HG03095 (cell line): ENCODE data around the gene METTL15.
A peak's percentile ranks its signal among the peaks of the same experiment; 100 is the strongest.
"Not testable (repeated sequence)": the region's sequence is repeated elsewhere in the genome, so short reads cannot be mapped to it uniquely, and the experiment has no call there.

ENCODE experiments used
- ATAC-seq: cut with Tn5 transposase; IDR thresholded peaks from one replicate; pipeline ENCODE4 v1.9.1; 2021; ENCODE audit warnings: moderate library complexity; ENCODE audit not compliant: unreplicated experiment

METTL15 gene

GRCh38 chr11:28176351-28176750, 68.2 kb downstream of the METTL15 start:
- no peak for ATAC-seq

- no peak for ATAC-seq
Observed at GRCh38 chr11:28195449-28195848, 87.3 kb downstream of the METTL15 start.

GRCh38 chr11:28209906-28210305, 101.7 kb downstream of the METTL15 start:
- ATAC-seq = no peak

- ATAC-seq = not testable (repeated sequence)
Observed at GRCh38 chr11:28222063-28222462, 113.9 kb downstream of the METTL15 start.

GRCh38 chr11:28223577-28223976, 115.4 kb downstream of the METTL15 start:
- peak; percentile 96 for ATAC-seq

GRCh38 chr11:28223994-28224393, 115.8 kb downstream of the METTL15 start:
- ATAC-seq = no peak

- ATAC-seq = no peak
Observed at GRCh38 chr11:28227460-28227859, 119.3 kb downstream of the METTL15 start.

- ATAC-seq = no peak
Observed at GRCh38 chr11:28228196-28228895, 120.2 kb downstream of the METTL15 start.

GRCh38 chr11:28231475-28231874, 123.3 kb downstream of the METTL15 start:
- ATAC-seq = no peak

GRCh38 chr11:28232649-28233048, 124.5 kb downstream of the METTL15 start:
- ATAC-seq = no peak

- ATAC-seq = no peak
Observed at GRCh38 chr11:28241760-28242159, 133.6 kb downstream of the METTL15 start.

GRCh38 chr11:28242596-28242995, 134.4 kb downstream of the METTL15 start:
- no peak for ATAC-seq

GRCh38 chr11:28243061-28243460, 134.9 kb downstream of the METTL15 start:
- no peak for ATAC-seq

- no peak for ATAC-seq
Observed at GRCh38 chr11:28243581-28243980, 135.4 kb downstream of the METTL15 start.

- ATAC-seq = no peak
Observed at GRCh38 chr11:28245131-28245530, 136.9 kb downstream of the METTL15 start.

GRCh38 chr11:28250192-28250591, 142.0 kb downstream of the METTL15 start:
- no peak for ATAC-seq

GRCh38 chr11:28251257-28251656, 143.1 kb downstream of the METTL15 start:
- ATAC-seq = no peak

- ATAC-seq = no peak
Observed at GRCh38 chr11:28257761-28258160, 149.6 kb downstream of the METTL15 start.

GRCh38 chr11:28259177-28259843, 151.1 kb downstream of the METTL15 start:
- no peak for ATAC-seq

GRCh38 chr11:28268925-28269324, 160.7 kb downstream of the METTL15 start:
- no peak for ATAC-seq

- ATAC-seq = no peak
Observed at GRCh38 chr11:28269586-28269985, 161.4 kb downstream of the METTL15 start.

- ATAC-seq = not testable (repeated sequence)
Observed at GRCh38 chr11:28272247-28272646, 164.1 kb downstream of the METTL15 start.

- no peak for ATAC-seq
Observed at GRCh38 chr11:28274216-28274615, 166.0 kb downstream of the METTL15 start.
